CD8-positive, alpha-beta memory T cell (primary cell): Measurements from ENCODE around the gene CALR3. TPM values are rescaled to one million over a fixed set of nuclear protein-coding genes. Genes with fewer than 3 reads are reported as not detected.

Source experiments
- CTCF ChIA-PET: fragments of 350-600 bp; sonication (Branson Sonifier 250); formaldehyde crosslinking; loops from one replicate; lab custom pipeline; 2021; ENCODE audit warnings: antibody characterized with exemption; lab: Charles Lee
- POLR2A ChIA-PET: fragments of 350-600 bp; sonication (Branson Sonifier 250); formaldehyde crosslinking; loops from one replicate; lab custom pipeline; 2021; ENCODE audit warnings: antibody characterized with exemption; lab: Charles Lee
- DNase-seq, 5 donors: peaks; one replicate each; pipeline versions ENCODE4 v3.0.0 to v3.0.0-alpha.2; 2020 to 2022; ENCODE audit warnings: mixed read lengths in 1 of 5
- H3K27ac ChIP-seq: one replicate; pipeline ENCODE4 v1.7.0; 2013; ENCODE audit warnings: low read depth, mild to moderate bottlenecking, low read length, moderate library complexity
- H3K27me3 ChIP-seq: 2 replicates; pipeline ENCODE4 v1.7.0; 2013; ENCODE audit warnings: low read length, mild to moderate bottlenecking; ENCODE audit not compliant: insufficient read depth, poor library complexity, severe bottlenecking
- H3K36me3 ChIP-seq: 2 replicates; pipeline ENCODE4 v1.7.0; 2013; ENCODE audit warnings: mild to moderate bottlenecking, low read length, moderate library complexity; ENCODE audit not compliant: insufficient read depth
- H3K4me1 ChIP-seq: 2 replicates; pipeline ENCODE4 v1.7.0; 2013; ENCODE audit warnings: mild to moderate bottlenecking, low read length, moderate library complexity; ENCODE audit not compliant: insufficient read depth
- H3K4me3 ChIP-seq: 2 replicates; pipeline ENCODE4 v1.7.0; 2013; ENCODE audit warnings: mild to moderate bottlenecking, low read length
- H3K9me3 ChIP-seq: 2 replicates; pipeline ENCODE4 v1.7.0; 2013; ENCODE audit warnings: mild to moderate bottlenecking, low read length
- H3K27ac Mint-ChIP-seq, 8 donors: one replicate each; pipeline ENCODE4 v1.8.0; 2020 to 2021; ENCODE audit warnings: mixed read lengths in 8 of 8, mild to moderate bottlenecking in 6 of 8, inconsistent platforms in 3 of 8, moderate library complexity in 3 of 8
- H3K27me3 Mint-ChIP-seq, 2 donors: one replicate each; pipeline ENCODE4 v1.8.0; 2020 to 2021; ENCODE audit warnings: mixed read lengths in 2 of 2, mild to moderate bottlenecking in 1 of 2, moderate library complexity in 1 of 2
- H3K36me3 Mint-ChIP-seq, 3 donors: one replicate each; pipeline ENCODE4 v1.8.0; 2020 to 2021; ENCODE audit warnings: mixed read lengths in 3 of 3, inconsistent platforms in 1 of 3, mild to moderate bottlenecking in 1 of 3
- H3K4me1 Mint-ChIP-seq, 3 donors: one replicate each; pipeline ENCODE4 v1.8.0; 2020 to 2021; ENCODE audit warnings: mixed read lengths in 3 of 3, inconsistent platforms in 1 of 3, mild to moderate bottlenecking in 1 of 3
- H3K4me3 Mint-ChIP-seq, 7 donors: one replicate each; pipeline ENCODE4 v1.8.0; 2020 to 2021; ENCODE audit warnings: mixed read lengths in 7 of 7, mild to moderate bottlenecking in 6 of 7, moderate library complexity in 4 of 7, inconsistent platforms in 2 of 7
- H3K9me3 Mint-ChIP-seq, 5 donors: one replicate each; pipeline ENCODE4 v1.8.0; 2020 to 2022; ENCODE audit warnings: mixed read lengths in 5 of 5, mild to moderate bottlenecking in 3 of 5, moderate library complexity in 2 of 5, inconsistent platforms in 1 of 5
- polyA plus RNA-seq: library from polyadenylated mRNA; unstranded; fragments of 300-500 nt; fragmentation: Illumina TruSeq; gene quantifications from one replicate; pipeline ENCODE4 v1.2.3, GENCODE V29; 2021
- total RNA-seq, 2 experiments: library from RNA; stranded (reverse); gene quantifications; one replicate each; pipeline ENCODE4 v1.2.3, GENCODE V29; 2021

The CALR3 gene
- total and polyA plus RNA-seq, 3 experiments from 2014 or later, result not detected

GRCh38 chr19:16463341-16463990 lies 32.5 kb downstream of the CALR3 start:
- H3K36me3 Mint-ChIP-seq, result peaks cover 0 to 26% (median 3%) of the 10 kb centered on the region in 3 donors
- Histone ChIP-seq H3K4me3 (no peak overlapping the region), H3K9me3 (no peaks in the 10 kb centered on the region), H3K4me1 (peaks cover 15% of the 10 kb centered on the region), H3K27ac (no peak overlapping the region), H3K36me3 (no peaks in the 10 kb centered on the region), H3K27me3 (no peaks in the 10 kb centered on the region)
- POLR2A ChIA-PET, result interaction anchor here (0.6 kb wide), 1 partner anchor 81 kb away, joined by 3 read pairs; no protein-coding TSS in a partner anchor
- no peak for DNase-seq
- CTCF ChIA-PET, result no interaction called here
- peaks cover 45 to 85% (median 63%) of the 10 kb centered on the region in 3 donors for H3K4me1 Mint-ChIP-seq
- peak overlapping the region in 6 of 8 donors; percentile 15 to 85 (median 67) for H3K27ac Mint-ChIP-seq
- peak overlapping the region in 2 of 7 donors; percentile 0 to 9 for H3K4me3 Mint-ChIP-seq
- H3K9me3 Mint-ChIP-seq, result no peaks in the 10 kb centered on the region
- H3K27me3 Mint-ChIP-seq, result no peaks in the 10 kb centered on the region

GRCh38 chr19:16462757-16463250 lies 33.2 kb downstream of the CALR3 start:
- Histone ChIP-seq H3K27ac (no peak overlapping the region), H3K4me3 (no peak overlapping the region), H3K4me1 (peaks cover 19% of the 10 kb centered on the region), H3K36me3 (no peaks in the 10 kb centered on the region), H3K27me3 (no peaks in the 10 kb centered on the region), H3K9me3 (no peaks in the 10 kb centered on the region)
- DNase-seq, result no peak
- peaks cover 0 to 24% (median 1%) of the 10 kb centered on the region in 3 donors for H3K36me3 Mint-ChIP-seq
- CTCF ChIA-PET, result no interaction called here
- H3K27ac Mint-ChIP-seq, result peak overlapping the region in 3 of 8 donors; percentile 15 to 92 (median 85)
- H3K4me1 Mint-ChIP-seq, result peaks cover 48 to 85% (median 65%) of the 10 kb centered on the region in 3 donors
- peak overlapping the region in 1 of 7 donors; percentile 0 for H3K4me3 Mint-ChIP-seq
- POLR2A ChIA-PET, result no interaction called here
- no peaks in the 10 kb centered on the region for H3K27me3 Mint-ChIP-seq
- H3K9me3 Mint-ChIP-seq, result no peaks in the 10 kb centered on the region

GRCh38 chr19:16461630-16462051 lies 34.3 kb downstream of the CALR3 start:
- H3K4me1 Mint-ChIP-seq, result peaks cover 52 to 87% (median 68%) of the 10 kb centered on the region in 3 donors

DNA sequence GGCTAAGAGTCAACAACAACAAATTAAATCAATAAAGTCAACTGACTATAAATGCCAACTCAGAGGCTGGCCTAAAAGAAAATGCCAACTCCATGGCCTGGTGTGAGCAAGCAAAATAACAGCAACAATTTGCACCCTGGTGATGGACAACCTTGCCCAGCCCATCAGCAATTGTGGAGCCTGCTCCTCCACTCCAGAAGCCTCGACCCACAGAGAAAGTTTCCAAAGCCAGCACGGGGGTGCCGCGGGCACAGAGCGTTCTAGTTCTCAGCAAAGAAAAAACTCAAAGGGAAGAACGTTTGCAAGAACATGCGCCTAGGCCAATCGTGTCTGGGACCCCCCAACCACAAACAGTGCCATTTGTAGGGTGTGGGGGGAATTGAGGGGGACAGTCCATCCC lies 35.5 kb downstream of the CALR3 start:
- Mint-ChIP-seq H3K4me1 (peaks cover 54 to 89% (median 73%) of the 10 kb centered on the region in 3 donors), H3K27me3 (no peaks in the 10 kb centered on the region), H3K36me3 (peaks cover 0 to 20% (median 1%) of the 10 kb centered on the region in 3 donors), H3K4me3 (peak overlapping the region in 1 of 7 donors; percentile 20), H3K27ac (no peak overlapping the region), H3K9me3 (no peaks in the 10 kb centered on the region)
- Histone ChIP-seq H3K27ac (no peak overlapping the region), H3K36me3 (no peaks in the 10 kb centered on the region), H3K4me1 (peaks cover 29% of the 10 kb centered on the region), H3K27me3 (no peaks in the 10 kb centered on the region), H3K9me3 (no peaks in the 10 kb centered on the region), H3K4me3 (no peak overlapping the region)
- POLR2A ChIA-PET, result no interaction called here
- no peak for DNase-seq
- CTCF ChIA-PET, result no interaction called here

More at GRCh38 chr19:16461630-16462051, 34.3 kb downstream of the CALR3 start:
- DNase-seq, result no peak
- CTCF ChIA-PET, result no interaction called here
- POLR2A ChIA-PET, result no interaction called here
- no peaks in the 10 kb centered on the region for H3K9me3 Mint-ChIP-seq
- no peaks in the 10 kb centered on the region for H3K27me3 ChIP-seq
- H3K27me3 Mint-ChIP-seq, result no peaks in the 10 kb centered on the region
- H3K36me3 Mint-ChIP-seq, result peaks cover 0 to 21% (median 1%) of the 10 kb centered on the region in 3 donors
- H3K27ac Mint-ChIP-seq, result peak overlapping the region in 1 of 8 donors; percentile 29
- no peak overlapping the region for H3K4me3 ChIP-seq
- no peak overlapping the region for H3K4me3 Mint-ChIP-seq
- no peaks in the 10 kb centered on the region for H3K36me3 ChIP-seq
- no peak overlapping the region for H3K27ac ChIP-seq
- no peaks in the 10 kb centered on the region for H3K9me3 ChIP-seq
- H3K4me1 ChIP-seq, result peaks cover 29% of the 10 kb centered on the region

DNA sequence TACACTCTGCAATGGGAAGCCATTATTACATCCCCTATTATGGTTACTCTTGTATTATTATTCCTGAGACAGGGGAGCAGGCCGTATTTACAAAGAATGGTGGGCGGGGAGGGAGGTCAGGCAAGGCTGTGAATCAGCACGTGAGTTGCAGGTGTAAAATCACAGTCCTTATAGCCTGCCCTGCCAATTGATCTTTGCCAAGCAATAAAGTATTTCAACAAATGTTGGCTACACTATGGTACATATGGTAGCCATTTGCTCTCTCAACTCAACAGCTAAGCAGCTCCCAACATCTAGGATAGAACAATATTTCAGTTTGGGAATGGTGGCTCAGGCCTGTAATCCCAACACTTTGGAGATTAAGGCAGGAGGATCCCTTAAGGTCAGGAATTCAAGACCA lies 36.3 kb downstream of the CALR3 start:
- H3K27me3 Mint-ChIP-seq, result no peaks in the 10 kb centered on the region
- Histone ChIP-seq H3K27ac (no peak overlapping the region), H3K9me3 (no peaks in the 10 kb centered on the region), H3K36me3 (no peaks in the 10 kb centered on the region), H3K4me3 (no peak overlapping the region), H3K27me3 (no peaks in the 10 kb centered on the region), H3K4me1 (peaks cover 29% of the 10 kb centered on the region)
- H3K4me3 Mint-ChIP-seq, result no peak overlapping the region
- no peaks in the 10 kb centered on the region for H3K9me3 Mint-ChIP-seq
- ChIA-PET CTCF (no interaction called here), POLR2A (no interaction called here)
- H3K4me1 Mint-ChIP-seq, result peaks cover 54 to 85% (median 73%) of the 10 kb centered on the region in 3 donors
- DNase-seq, result no peak
- H3K36me3 Mint-ChIP-seq, result peaks cover 0 to 15% (median 1%) of the 10 kb centered on the region in 3 donors
- peak overlapping the region in 5 of 8 donors; percentile 2 to 61 (median 42) for H3K27ac Mint-ChIP-seq

DNA sequence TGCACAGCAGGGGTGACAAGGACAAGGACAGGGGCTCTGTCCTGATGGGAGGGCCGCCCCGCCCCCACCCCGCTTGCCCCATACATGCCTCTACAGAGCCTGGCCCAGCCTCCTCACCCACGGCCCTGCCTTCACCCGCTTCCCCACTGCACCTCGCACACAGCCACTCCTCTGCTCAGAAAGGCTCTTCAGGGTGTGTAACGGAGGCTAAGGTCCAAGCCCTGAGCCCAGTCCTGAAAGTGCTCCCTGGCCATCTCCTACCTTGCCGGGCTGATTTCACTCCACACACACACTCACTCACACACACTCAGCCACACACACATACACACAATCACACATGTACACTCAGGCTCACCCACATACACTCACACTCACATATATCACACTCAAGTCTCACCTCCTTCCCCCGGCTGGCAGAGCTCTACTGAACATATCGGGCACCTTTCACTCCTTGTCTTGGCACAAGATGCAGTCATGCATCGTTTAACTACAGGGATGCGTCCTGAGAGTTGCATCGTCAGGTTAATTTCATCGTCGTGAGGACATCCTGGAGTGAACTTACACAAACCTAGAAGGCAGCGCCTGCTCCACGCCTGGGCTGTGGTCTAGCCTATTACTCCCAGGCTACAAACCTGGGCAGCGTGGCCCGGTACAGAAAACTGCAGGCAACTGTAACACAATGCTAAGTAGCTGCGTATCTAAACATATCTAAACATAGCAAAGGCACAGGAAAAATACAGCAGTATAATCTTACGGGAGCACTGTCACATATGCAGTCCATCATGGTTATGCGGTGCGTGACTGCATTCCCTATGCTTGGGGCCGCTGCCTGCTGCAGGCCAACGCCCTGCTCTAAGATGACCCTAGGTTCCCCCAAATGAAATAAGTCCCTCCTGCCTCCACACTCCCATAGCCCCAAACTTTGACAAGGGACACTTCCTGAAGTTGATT lies 37.3 kb downstream of the CALR3 start:
- Histone ChIP-seq H3K4me3 (no peak overlapping the region), H3K27ac (no peak overlapping the region), H3K36me3 (no peaks in the 10 kb centered on the region), H3K4me1 (peaks cover 27% of the 10 kb centered on the region), H3K27me3 (no peaks in the 10 kb centered on the region), H3K9me3 (no peaks in the 10 kb centered on the region)
- peak overlapping the region; percentile 0 to 83 (median 63) for H3K27ac Mint-ChIP-seq
- H3K9me3 Mint-ChIP-seq, result no peaks in the 10 kb centered on the region
- DNase-seq, result no peak
- POLR2A ChIA-PET, result interaction anchor here (0.5 kb wide), 1 partner anchor 211 kb away, joined by 3 read pairs; no protein-coding TSS in a partner anchor
- H3K36me3 Mint-ChIP-seq, result peaks cover 0 to 10% (median 0%) of the 10 kb centered on the region in 3 donors
- CTCF ChIA-PET, result no interaction called here
- peak overlapping the region in 2 of 7 donors; percentile 1 to 33 for H3K4me3 Mint-ChIP-seq
- H3K4me1 Mint-ChIP-seq, result peaks cover 53 to 85% (median 73%) of the 10 kb centered on the region in 3 donors
- peaks cover 0 to 1% of the 10 kb centered on the region in 2 donors for H3K27me3 Mint-ChIP-seq

DNA sequence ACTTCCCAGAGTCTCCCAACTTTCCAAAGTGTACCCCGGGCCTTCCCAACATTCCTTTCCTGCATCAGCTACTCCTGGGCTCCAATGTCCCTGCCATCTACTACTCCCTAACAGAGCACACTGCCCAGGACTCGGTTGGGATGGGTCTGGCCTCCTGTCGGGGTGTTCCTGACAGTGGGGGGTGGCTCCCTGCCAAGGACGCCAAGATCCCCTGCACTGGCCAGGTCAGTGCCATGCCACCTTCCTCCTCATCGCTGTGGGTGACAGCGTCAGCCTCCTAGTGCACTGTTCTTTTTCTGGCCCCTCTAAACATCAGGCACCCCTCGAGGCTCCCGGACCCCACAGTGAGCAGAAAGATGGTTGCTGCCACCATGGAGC lies 38.0 kb downstream of the CALR3 start:
- H3K4me1 Mint-ChIP-seq, result peaks cover 46 to 79% (median 67%) of the 10 kb centered on the region in 3 donors
- Histone ChIP-seq H3K4me1 (peaks cover 20% of the 10 kb centered on the region), H3K4me3 (no peak overlapping the region), H3K9me3 (no peaks in the 10 kb centered on the region), H3K36me3 (no peaks in the 10 kb centered on the region), H3K27ac (no peak overlapping the region), H3K27me3 (no peaks in the 10 kb centered on the region)
- H3K4me3 Mint-ChIP-seq, result peak overlapping the region in 1 of 7 donors; percentile 33
- ChIA-PET POLR2A (no interaction called here), CTCF (no interaction called here)
- H3K27me3 Mint-ChIP-seq, result peaks cover 0 to 1% of the 10 kb centered on the region in 2 donors
- H3K9me3 Mint-ChIP-seq, result no peaks in the 10 kb centered on the region
- peak overlapping the region in 6 of 8 donors; percentile 55 to 91 (median 67) for H3K27ac Mint-ChIP-seq
- DNase-seq, result no peak
- H3K36me3 Mint-ChIP-seq, result peaks cover 0 to 8% (median 0%) of the 10 kb centered on the region in 3 donors
